Thyroid gland (tissue), 4 donors: ENCODE data around the gene CDH16. TPM values are rescaled to one million over a fixed set of nuclear protein-coding genes. Genes with fewer than 3 reads are reported as not detected.

Experiments
- DNase-seq, 2 donors: peaks; one replicate each; pipeline ENCODE4 v3.0.0-alpha.2; 2019
- H3K27ac ChIP-seq, 3 donors: fragments of 200-600 bp; sonication (generic); 1 replicate in 2 of 3; 2 replicates in 1 of 3; pipeline ENCODE4 v1.5.1; 2016 to 2019; ENCODE audit warnings: mild to moderate bottlenecking in 1 of 3, moderate library complexity in 1 of 3
- H3K27me3 ChIP-seq: fragments of 200-600 bp; sonication (generic); one replicate; pipeline ENCODE4 v1.5.1; 2019
- H3K36me3 ChIP-seq, 2 donors: fragments of 200-600 bp; sonication (generic); one replicate each; pipeline ENCODE4 v1.5.1; 2016 to 2019
- H3K4me1 ChIP-seq, 2 donors: fragments of 200-600 bp; sonication (generic); one replicate each; pipeline ENCODE4 v1.5.1; 2017 to 2019
- H3K4me3 ChIP-seq, 3 donors: fragments of 200-600 bp; sonication (generic); replicated peaks in 1 of 3; 1 replicate in 2 of 3; 2 replicates in 1 of 3; pipeline ENCODE4 v1.5.1; 2016; ENCODE audit warnings: mild to moderate bottlenecking in 1 of 3
- H3K9me3 ChIP-seq: fragments of 200-600 bp; sonication (generic); one replicate; pipeline ENCODE4 v1.5.1; 2017
- CTCF ChIP-seq, 6 experiments: fragments of 200-600 bp in 3 of 6; fragments of 450-650 bp in 3 of 6; sonication (generic) in 3 of 6; IDR thresholded peaks; one replicate each; pipeline ENCODE4 v1.5.1; 2016 to 2019; ENCODE audit warnings: antibody characterized with exemption in 6 of 6, mild to moderate bottlenecking in 2 of 6, inconsistent platforms in 1 of 6, moderate library complexity in 1 of 6
- POLR2A ChIP-seq, 2 donors: fragments of 450-650 bp; IDR thresholded peaks; one replicate each; pipeline ENCODE4 v1.6.1; 2017; ENCODE audit warnings: antibody characterized with exemption in 2 of 2, mild to moderate bottlenecking in 2 of 2, moderate library complexity in 1 of 2
- WGBS, 2 donors: methylation state at CpG; one replicate each; pipeline ENCODE4 v1.1.5; 2017; 5-methylcytosine and 5-hydroxymethylcytosine counted together
- intact Hi-C: fragments of 100-400 bp; cut with DNase I; formaldehyde crosslinking; loops from one replicate; pipeline ENCODE4 v1.15.1; 2023
- total RNA-seq, 4 donors: library from RNA; depleted of rRNA; stranded (reverse); fragments of >200 nt; gene quantifications; one replicate each; pipeline ENCODE4 v1.2.3, GENCODE V29; 2016

Gene CDH16
- total RNA-seq, 4 donors from 2014 or later, result 43.1 to 166 (median 134) TPM

- no peaks in the 10 kb centered on the region for H3K36me3 ChIP-seq
- H3K4me3 ChIP-seq, result no peak overlapping the region
- no peaks in the 10 kb centered on the region for H3K9me3 ChIP-seq
- no peak for DNase-seq
- whole genome bisulfite sequencing, 2 donors, result 83 to 87% methylated on average over 10 of the region's 10 CpGs
- H3K27me3 ChIP-seq, result no peaks in the 10 kb centered on the region
- intact Hi-C loops, result no loop called here
- TF ChIP-seq POLR2A (IDR thresholded peaks at IDR 0.05), result no peak
- no peak for TF ChIP-seq CTCF (IDR thresholded peaks at IDR 0.05)
- peaks cover 3 to 6% of the 10 kb centered on the region in 2 donors for H3K4me1 ChIP-seq
- no peak overlapping the region for H3K27ac ChIP-seq
These were observed 34.9 kb upstream of the CDH16 start for GRCh38 chr16:66953462-66954096.

- no peak for DNase-seq
- H3K36me3 ChIP-seq, result no peaks in the 10 kb centered on the region
- H3K9me3 ChIP-seq, result no peaks in the 10 kb centered on the region
- H3K4me3 ChIP-seq, result no peak overlapping the region
- no peaks in the 10 kb centered on the region for H3K27me3 ChIP-seq
- 77 to 87% methylated on average over 7 of the region's 7 CpGs for WGBS, 2 donors
- intact Hi-C loops, result no loop called here
- H3K4me1 ChIP-seq, result peaks cover 8 to 10% of the 10 kb centered on the region in 2 donors
- no peak overlapping the region for H3K27ac ChIP-seq
- TF ChIP-seq POLR2A (IDR thresholded peaks at IDR 0.05), result no peak
- TF ChIP-seq CTCF (IDR thresholded peaks at IDR 0.05), result no peak
These were observed 33.9 kb upstream of the CDH16 start for GRCh38 chr16:66952430-66953110.

GRCh38 chr16:66950971-66951790 is 32.5 kb upstream of the CDH16 start:
- H3K4me1 ChIP-seq, result peaks cover 10 to 11% of the 10 kb centered on the region in 2 donors
- no peaks in the 10 kb centered on the region for H3K27me3 ChIP-seq
- H3K36me3 ChIP-seq, result no peaks in the 10 kb centered on the region
- H3K27ac ChIP-seq, result no peak overlapping the region
- H3K4me3 ChIP-seq, result no peak overlapping the region
- no peaks in the 10 kb centered on the region for H3K9me3 ChIP-seq
- DNase-seq, result no peak
- intact Hi-C loops, result no loop called here
- WGBS, 2 donors, result 78 to 80% methylated on average over 4 of the region's 4 CpGs
- TF ChIP-seq CTCF (IDR thresholded peaks at IDR 0.05) (no peak), POLR2A (IDR thresholded peaks at IDR 0.05) (no peak)

GRCh38 chr16:66950437-66950836 is 31.8 kb upstream of the CDH16 start:
- H3K27me3 ChIP-seq, result no peaks in the 10 kb centered on the region
- no peak overlapping the region for H3K27ac ChIP-seq
- no peaks in the 10 kb centered on the region for H3K9me3 ChIP-seq
- TF ChIP-seq POLR2A (IDR thresholded peaks at IDR 0.05), result no peak
- TF ChIP-seq CTCF (IDR thresholded peaks at IDR 0.05), result no peak
- intact Hi-C loops, result no loop called here
- H3K4me1 ChIP-seq, result peaks cover 10 to 11% of the 10 kb centered on the region in 2 donors
- no peaks in the 10 kb centered on the region for H3K36me3 ChIP-seq
- no peak for DNase-seq
- WGBS, 2 donors, result 76 to 81% methylated on average over 2 of the region's 2 CpGs
- no peak overlapping the region for H3K4me3 ChIP-seq
